Bronchial epithelial cell (primary cell): Measurements from ENCODE around the gene PTGS2. TPM values are rescaled to one million over a fixed set of nuclear protein-coding genes. Genes with fewer than 3 reads are reported as not detected.

ENCODE experiments used
- DNase-seq: peaks from one replicate; pipeline ENCODE4 v3.0.0-alpha.2; 2010; ENCODE audit warnings: low read depth
- FAIRE-seq: peaks from 2 replicates; lab custom pipeline; 2011; peaks lifted over from hg19 to GRCh38; lab: Jason Lieb, UNC
- H3K27me3 ChIP-seq: 2 replicates; pipeline ENCODE4 v1.5.1; 2011; ENCODE audit warnings: low read length; ENCODE audit not compliant: control insufficient read depth, insufficient read depth
- H3K36me3 ChIP-seq: 2 replicates; pipeline ENCODE4 v1.5.1; 2011; ENCODE audit warnings: low read length; ENCODE audit not compliant: control insufficient read depth, insufficient read depth
- H3K4me3 ChIP-seq: 2 replicates; pipeline ENCODE4 v1.5.1; 2011; ENCODE audit warnings: mild to moderate bottlenecking, low read depth, low read length, control low read depth
- CTCF ChIP-seq: IDR thresholded peaks from 2 replicates; pipeline ENCODE4 v1.5.1; 2011; ENCODE audit warnings: mild to moderate bottlenecking, moderate library complexity, low read length, control low read depth, inconsistent platforms; ENCODE audit not compliant: insufficient read depth, severe bottlenecking
- total RNA-seq: library from RNA; depleted of rRNA; stranded (reverse); fragments of >200 nt; gene quantifications from 2 replicates; pipeline ENCODE4 v1.2.1, GENCODE V29; 2014

The PTGS2 gene
- total RNA-seq: 13.6 and 22.1 TPM in 2 replicates

DNA sequence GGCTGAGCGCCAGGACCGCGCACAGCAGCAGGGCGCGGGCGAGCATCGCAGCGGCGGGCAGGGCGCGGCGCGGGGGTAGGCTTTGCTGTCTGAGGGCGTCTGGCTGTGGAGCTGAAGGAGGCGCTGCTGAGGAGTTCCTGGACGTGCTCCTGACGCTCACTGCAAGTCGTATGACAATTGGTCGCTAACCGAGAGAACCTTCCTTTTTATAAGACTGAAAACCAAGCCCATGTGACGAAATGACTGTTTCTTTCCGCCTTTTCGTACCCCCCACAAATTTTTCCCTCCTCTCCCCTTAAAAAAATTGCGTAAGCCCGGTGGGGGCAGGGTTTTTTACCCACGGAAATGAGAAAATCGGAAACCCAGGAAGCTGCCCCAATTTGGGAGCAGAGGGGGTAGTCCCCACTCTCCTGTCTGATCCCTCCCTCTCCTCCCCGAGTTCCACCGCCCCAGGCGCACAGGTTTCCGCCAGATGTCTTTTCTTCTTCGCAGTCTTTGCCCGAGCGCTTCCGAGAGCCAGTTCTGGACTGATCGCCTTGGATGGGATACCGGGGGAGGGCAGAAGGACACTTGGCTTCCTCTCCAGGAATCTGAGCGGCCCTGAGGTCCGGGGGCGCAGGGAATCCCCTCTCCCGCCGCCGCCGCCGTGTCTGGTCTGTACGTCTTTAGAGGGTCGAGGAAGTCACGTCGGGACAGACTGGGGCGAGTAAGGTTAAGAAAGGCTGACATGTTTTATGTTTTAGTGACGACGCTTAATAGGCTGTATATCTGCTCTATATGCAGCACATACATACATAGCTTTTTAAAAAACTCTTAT lies at the start of gene PTGS2:
Gene PTGS2 (minus strand): TSS at position 179 of the 817 bp plus-strand sequence. CDS start 133 bp downstream, at position 46.
- peaks cover 5% of the 10 kb centered on the region for H3K36me3 ChIP-seq
- FAIRE-seq (peak; percentile 36), DNase-seq (peak; percentile 96)
- peak within 1 kb of the TSS; percentile 67 for H3K4me3 ChIP-seq
- TF ChIP-seq CTCF: peak; percentile 81
- H3K27me3 ChIP-seq: no peaks in the 10 kb centered on the region

GRCh38 chr1:186722711-186723309 lies 42.6 kb upstream of the PTGS2 start:
- peak; percentile 56 for TF ChIP-seq CTCF
- DNase-seq: peak; percentile 61
- no peaks in the 10 kb centered on the region for H3K36me3 ChIP-seq
- H3K27me3 ChIP-seq: no peaks in the 10 kb centered on the region
- no peak overlapping the region for H3K4me3 ChIP-seq
- FAIRE-seq: no peak

GRCh38 chr1:186717286-186717685 lies 37.1 kb upstream of the PTGS2 start:
- DNase-seq (no peak), FAIRE-seq (no peak)
- Histone ChIP-seq H3K27me3 (no peaks in the 10 kb centered on the region), H3K4me3 (no peak overlapping the region), H3K36me3 (no peaks in the 10 kb centered on the region)
- TF ChIP-seq CTCF: no peak

DNA sequence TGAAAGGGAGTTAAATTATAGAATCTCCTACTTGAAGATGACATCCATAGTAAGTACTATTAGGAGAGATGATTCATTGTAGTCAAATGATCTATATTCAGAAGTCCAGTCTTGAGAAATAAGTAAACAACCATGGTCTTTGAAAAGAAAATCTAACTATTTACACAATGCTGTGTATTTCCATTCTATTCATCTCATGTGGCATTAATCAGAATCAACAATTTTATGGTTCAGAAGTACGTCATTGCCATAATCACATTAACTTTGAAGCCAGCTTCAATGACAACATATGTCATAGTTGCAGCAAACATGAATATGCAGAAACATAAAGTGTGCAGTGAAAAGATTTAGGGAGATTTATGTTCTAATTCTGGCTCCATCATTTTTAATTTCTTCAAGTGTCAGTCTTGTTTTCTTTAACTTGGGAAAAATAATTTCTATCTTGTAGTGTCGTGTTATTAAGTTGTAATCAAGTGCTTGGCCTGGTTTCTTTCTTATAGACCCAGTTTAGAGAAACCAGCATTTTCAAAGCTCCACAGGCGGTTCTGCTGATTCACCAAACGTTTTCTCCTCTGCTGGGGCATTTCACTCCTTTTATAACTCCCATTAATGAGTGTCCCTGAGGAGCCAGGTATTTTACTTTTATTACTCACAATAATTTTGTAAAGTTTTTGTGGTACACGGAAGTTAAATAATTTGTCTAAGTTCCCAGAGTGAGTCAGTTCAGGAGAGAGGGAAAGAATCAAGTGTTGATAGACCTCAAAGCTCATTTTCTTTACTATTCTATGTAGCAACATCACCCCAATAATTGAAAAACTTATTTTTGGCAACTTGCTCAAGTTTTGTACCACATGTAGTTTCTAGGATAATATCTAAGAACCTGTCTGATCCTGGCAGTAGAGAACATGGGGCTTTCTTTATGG lies 35.9 kb upstream of the PTGS2 start:
- no peak for FAIRE-seq
- Histone ChIP-seq H3K36me3 (no peaks in the 10 kb centered on the region), H3K4me3 (no peak overlapping the region), H3K27me3 (no peaks in the 10 kb centered on the region)
- DNase-seq: peak; percentile 86
- TF ChIP-seq CTCF: no peak

DNA sequence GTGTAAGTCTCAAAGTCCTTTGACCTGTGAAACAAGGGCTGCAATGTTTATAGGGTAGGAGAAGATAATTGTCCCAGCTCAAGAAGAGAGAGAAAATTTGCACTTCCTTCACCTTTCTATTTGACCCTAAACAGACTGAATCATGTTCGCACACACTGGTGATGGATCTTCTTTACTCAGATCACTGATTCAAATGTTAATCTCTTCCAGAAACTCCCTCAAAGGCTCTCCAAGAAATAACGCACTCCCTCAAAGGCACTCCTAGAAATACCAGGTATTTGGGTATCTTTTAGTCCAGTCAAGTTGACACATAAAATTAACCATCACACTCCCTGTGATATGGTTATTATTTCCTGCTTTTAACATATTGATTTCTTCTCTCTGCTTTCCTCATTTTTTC lies 30.5 kb upstream of the PTGS2 start:
- no peak for TF ChIP-seq CTCF
- Histone ChIP-seq H3K27me3 (no peaks in the 10 kb centered on the region), H3K36me3 (no peaks in the 10 kb centered on the region), H3K4me3 (no peak overlapping the region)
- no peak for FAIRE-seq
- no peak for DNase-seq
